Astrocyte (in vitro differentiated cells and primary cell): Measurements from ENCODE around the gene MAP7D3.

Experiments
- EZH2 ChIP-seq: IDR thresholded peaks from 2 replicates; pipeline ENCODE4 v1.6.1; 2012; ENCODE audit warnings: mild to moderate bottlenecking, low read length, inconsistent platforms; ENCODE audit not compliant: insufficient read depth
- TF ChIP-seq, protein P1 (sequence below): IDR thresholded peaks from 2 replicates; pipeline ENCODE4 v1.5.1; 2011; ENCODE audit warnings: low read depth, mild to moderate bottlenecking, inconsistent platforms, low read length, moderate library complexity; ENCODE audit not compliant: insufficient read depth

DNA sequence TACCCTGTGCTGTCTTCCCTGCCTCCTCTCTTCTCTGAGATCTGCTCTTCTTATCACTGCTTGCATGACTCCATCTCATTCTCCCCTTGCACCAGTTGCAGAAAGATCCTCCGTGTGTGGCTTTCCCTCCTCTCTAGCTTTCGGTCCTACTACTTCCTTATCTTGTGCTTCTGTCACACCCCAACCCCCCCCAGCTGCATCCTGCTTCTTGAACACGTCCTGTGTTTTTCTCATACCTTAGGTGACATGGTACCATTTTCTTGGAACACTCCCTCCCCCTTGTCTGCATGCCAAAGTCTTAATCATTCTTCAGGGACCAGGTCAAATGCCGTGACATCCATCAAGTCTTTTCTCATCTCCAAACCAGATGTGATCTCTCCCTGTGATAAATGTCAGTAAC is 57.4 kb downstream of the MAP7D3 start:
- TF ChIP-seq, protein P1, sequence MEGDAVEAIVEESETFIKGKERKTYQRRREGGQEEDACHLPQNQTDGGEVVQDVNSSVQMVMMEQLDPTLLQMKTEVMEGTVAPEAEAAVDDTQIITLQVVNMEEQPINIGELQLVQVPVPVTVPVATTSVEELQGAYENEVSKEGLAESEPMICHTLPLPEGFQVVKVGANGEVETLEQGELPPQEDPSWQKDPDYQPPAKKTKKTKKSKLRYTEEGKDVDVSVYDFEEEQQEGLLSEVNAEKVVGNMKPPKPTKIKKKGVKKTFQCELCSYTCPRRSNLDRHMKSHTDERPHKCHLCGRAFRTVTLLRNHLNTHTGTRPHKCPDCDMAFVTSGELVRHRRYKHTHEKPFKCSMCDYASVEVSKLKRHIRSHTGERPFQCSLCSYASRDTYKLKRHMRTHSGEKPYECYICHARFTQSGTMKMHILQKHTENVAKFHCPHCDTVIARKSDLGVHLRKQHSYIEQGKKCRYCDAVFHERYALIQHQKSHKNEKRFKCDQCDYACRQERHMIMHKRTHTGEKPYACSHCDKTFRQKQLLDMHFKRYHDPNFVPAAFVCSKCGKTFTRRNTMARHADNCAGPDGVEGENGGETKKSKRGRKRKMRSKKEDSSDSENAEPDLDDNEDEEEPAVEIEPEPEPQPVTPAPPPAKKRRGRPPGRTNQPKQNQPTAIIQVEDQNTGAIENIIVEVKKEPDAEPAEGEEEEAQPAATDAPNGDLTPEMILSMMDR: no peak
- no peak for TF ChIP-seq EZH2
